ENCODE measurements around the gene GRIFIN.

GRCh38 chr7:2502647-2502966 is 26.4 kb upstream of the GRIFIN start:
- TF ChIP-seq CTCF (IDR thresholded peaks at IDR 0.05) (no peak), POLR2A (IDR thresholded peaks at IDR 0.05) (no peak)
